WI38 (cell line): Measurements from ENCODE around the gene NELL1.

Source experiments
- H3K4me3 ChIP-seq: 2 replicates; pipeline ENCODE4 v1.5.1; 2011; ENCODE audit warnings: low read depth, mild to moderate bottlenecking, control low read depth, low read length
- CTCF ChIP-seq: IDR thresholded peaks from 2 replicates; pipeline ENCODE4 v1.5.1; 2012; ENCODE audit warnings: low read depth, mild to moderate bottlenecking, control low read depth, low read length

Gene NELL1

GRCh38 chr11:21385669-21386440 is 716.5 kb downstream of the NELL1 start:
- TF ChIP-seq CTCF = no peak
- no peak overlapping the region for H3K4me3 ChIP-seq

GRCh38 chr11:21390430-21390829 is 721.0 kb downstream of the NELL1 start:
- no peak for TF ChIP-seq CTCF
- no peak overlapping the region for H3K4me3 ChIP-seq

GRCh38 chr11:21396342-21397008 is 727.1 kb downstream of the NELL1 start:
- H3K4me3 ChIP-seq = no peak overlapping the region
- TF ChIP-seq CTCF = no peak

- H3K4me3 ChIP-seq = no peak overlapping the region
- no peak for TF ChIP-seq CTCF
Observed at GRCh38 chr11:21398195-21398594, 728.8 kb downstream of the NELL1 start.

GRCh38 chr11:21401496-21401895 is 732.1 kb downstream of the NELL1 start:
- TF ChIP-seq CTCF = no peak
- H3K4me3 ChIP-seq = no peak overlapping the region

GRCh38 chr11:21402274-21402673 is 732.9 kb downstream of the NELL1 start:
- TF ChIP-seq CTCF = no peak
- no peak overlapping the region for H3K4me3 ChIP-seq

GRCh38 chr11:21403069-21403468 is 733.7 kb downstream of the NELL1 start:
- no peak overlapping the region for H3K4me3 ChIP-seq
- no peak for TF ChIP-seq CTCF
